ACC112 (cell line): ENCODE measurements around the gene MIB1.
"Not testable (repeated sequence)": the region's sequence is repeated elsewhere in the genome, so short reads cannot be mapped to it uniquely, and the experiment has no call there.

ENCODE experiments used
- H2AFZ ChIP-seq: fragments of 200-600 bp; sonication (generic); one replicate; pipeline ENCODE4 v1.6.0; 2017; ENCODE audit warnings: antibody characterized with exemption, low read length; ENCODE audit not compliant: unreplicated experiment
- H3K27ac ChIP-seq: fragments of 200-600 bp; sonication (generic); 2 replicates; pipeline ENCODE4 v1.5.1; 2014; ENCODE audit warnings: low read depth, mild to moderate bottlenecking, antibody characterized with exemption, low read length, moderate library complexity
- H3K27me3 ChIP-seq: fragments of 200-600 bp; sonication (generic); 2 replicates; pipeline ENCODE4 v1.6.1; 2014; ENCODE audit warnings: mild to moderate bottlenecking, antibody characterized with exemption, low read length, moderate library complexity, mixed read lengths; ENCODE audit not compliant: insufficient read depth
- H3K36me3 ChIP-seq: fragments of 200-600 bp; sonication (generic); 2 replicates; pipeline ENCODE4 v1.6.1; 2016; ENCODE audit warnings: mild to moderate bottlenecking, antibody characterized with exemption, low read length, moderate library complexity, mixed read lengths; ENCODE audit not compliant: insufficient read depth
- H3K4me1 ChIP-seq: fragments of 200-600 bp; sonication (generic); one replicate; pipeline ENCODE4 v1.6.1; 2016; ENCODE audit warnings: low read length, mixed read lengths; ENCODE audit not compliant: insufficient read depth, unreplicated experiment, control insufficient read depth
- H3K4me3 ChIP-seq: fragments of 200-600 bp; sonication (generic); 2 replicates; pipeline ENCODE4 v1.5.1; 2014; ENCODE audit warnings: mild to moderate bottlenecking, low read depth, low read length
- H3K79me2 ChIP-seq: fragments of 200-600 bp; sonication (generic); one replicate; pipeline ENCODE4 v1.6.0; 2016; ENCODE audit warnings: low read length; ENCODE audit not compliant: control insufficient read depth, unreplicated experiment, insufficient read depth

Gene MIB1

DNA sequence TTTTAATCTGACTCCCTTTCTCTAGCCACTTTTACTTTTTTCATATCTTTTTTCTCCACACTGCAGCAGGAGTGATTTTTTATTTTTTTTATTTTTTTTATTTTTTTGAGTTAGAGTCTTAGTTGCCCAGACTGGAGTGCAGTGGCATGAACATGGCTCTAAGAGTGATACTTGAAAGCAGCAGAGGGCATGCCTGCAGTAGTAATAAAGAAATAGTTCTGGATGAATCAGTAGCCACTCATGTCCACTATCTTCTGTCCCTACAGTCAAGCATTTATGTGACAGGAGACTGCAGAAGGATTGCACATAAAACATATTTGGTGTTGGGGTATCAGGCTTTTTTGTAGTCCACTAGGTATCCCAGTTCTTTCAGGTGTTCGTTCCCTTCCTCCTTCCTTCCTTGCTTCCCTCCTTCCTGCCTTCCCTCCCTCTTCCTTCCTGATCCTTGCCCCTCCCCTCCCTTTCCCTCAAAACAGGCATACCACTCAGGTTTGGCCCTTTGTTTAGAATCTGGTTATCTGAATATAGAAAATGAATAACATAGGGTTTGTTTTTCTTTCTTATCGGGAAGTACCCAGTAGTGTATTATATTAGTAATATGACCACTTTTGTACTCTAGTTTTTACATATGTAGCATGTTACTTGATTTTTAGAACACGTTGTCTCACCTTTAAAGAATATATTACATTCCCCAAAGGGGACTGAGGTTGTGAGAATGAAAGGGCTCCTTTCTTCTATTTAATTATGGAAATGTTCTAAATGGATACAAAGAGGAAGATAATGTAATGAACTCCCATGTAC, 23.5 kb downstream of the MIB1 start:
- H2AFZ ChIP-seq, result no peak overlapping the region
- no peak overlapping the region for H3K27ac ChIP-seq
- no peaks in the 10 kb centered on the region for H3K27me3 ChIP-seq
- peaks cover 33% of the 10 kb centered on the region for H3K79me2 ChIP-seq
- H3K4me3 ChIP-seq, result no peak overlapping the region
- H3K36me3 ChIP-seq, result peaks cover 21% of the 10 kb centered on the region
- H3K4me1 ChIP-seq, result no peaks in the 10 kb centered on the region

GRCh38 chr18:21769206-21769605, 28.6 kb downstream of the MIB1 start:
- peaks cover 22% of the 10 kb centered on the region for H3K36me3 ChIP-seq
- H3K79me2 ChIP-seq, result peaks cover 2% of the 10 kb centered on the region
- H3K27ac ChIP-seq, result no peak overlapping the region
- no peak overlapping the region for H3K4me3 ChIP-seq
- H3K27me3 ChIP-seq, result no peaks in the 10 kb centered on the region
- H2AFZ ChIP-seq, result no peak overlapping the region
- H3K4me1 ChIP-seq, result peaks cover 7% of the 10 kb centered on the region

DNA sequence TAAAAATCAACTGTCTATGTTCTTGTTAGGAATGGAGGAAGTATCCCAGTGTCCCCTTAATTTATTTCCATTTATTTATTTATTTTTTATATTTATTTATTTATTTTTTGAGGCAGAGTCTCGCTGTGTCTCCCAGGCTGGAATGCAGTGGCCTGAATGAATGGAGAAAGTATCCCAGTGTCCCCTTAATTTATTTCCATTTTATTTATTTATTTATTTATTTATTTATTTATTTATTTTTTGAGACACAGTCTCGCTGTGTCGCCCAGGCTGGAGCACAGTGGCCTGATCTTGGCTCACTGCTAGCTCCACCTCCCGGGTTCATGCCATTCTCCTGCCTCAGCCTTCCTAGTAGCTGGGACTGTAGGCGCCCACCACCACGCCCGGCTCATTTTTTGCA, 34.1 kb downstream of the MIB1 start:
- H3K36me3 ChIP-seq, result peaks cover 5% of the 10 kb centered on the region
- H3K27me3 ChIP-seq, result no peaks in the 10 kb centered on the region
- H3K27ac ChIP-seq, result no peak overlapping the region
- H3K4me1 ChIP-seq, result peaks cover under 1% of the 10 kb centered on the region
- H3K79me2 ChIP-seq, result no peaks in the 10 kb centered on the region
- H2AFZ ChIP-seq, result no peak overlapping the region
- no peak overlapping the region for H3K4me3 ChIP-seq

DNA sequence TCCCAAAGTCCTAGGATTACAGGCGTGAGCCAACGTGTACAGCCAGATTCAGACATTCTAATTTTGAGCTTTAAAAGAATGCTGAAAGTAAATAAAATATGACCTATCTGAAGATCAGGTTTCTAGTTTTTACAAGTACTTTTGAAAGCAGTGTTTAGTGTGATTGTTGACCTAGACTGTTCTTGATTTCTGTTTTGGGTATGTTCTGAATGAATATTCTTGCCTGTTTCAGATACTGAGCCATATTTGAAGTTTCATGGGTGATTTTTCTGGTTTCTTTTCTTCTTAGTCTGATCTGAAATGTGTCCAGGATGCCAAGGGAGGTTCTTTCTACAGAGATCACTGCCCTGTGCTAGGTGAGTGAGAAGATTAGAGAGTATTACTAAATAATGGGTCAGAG, 37.2 kb downstream of the MIB1 start:
- no peak overlapping the region for H3K27ac ChIP-seq
- no peaks in the 10 kb centered on the region for H3K4me1 ChIP-seq
- peaks cover 15% of the 10 kb centered on the region for H3K36me3 ChIP-seq
- no peaks in the 10 kb centered on the region for H3K27me3 ChIP-seq
- H3K79me2 ChIP-seq, result no peaks in the 10 kb centered on the region
- no peak overlapping the region for H3K4me3 ChIP-seq
- H2AFZ ChIP-seq, result no peak overlapping the region

DNA sequence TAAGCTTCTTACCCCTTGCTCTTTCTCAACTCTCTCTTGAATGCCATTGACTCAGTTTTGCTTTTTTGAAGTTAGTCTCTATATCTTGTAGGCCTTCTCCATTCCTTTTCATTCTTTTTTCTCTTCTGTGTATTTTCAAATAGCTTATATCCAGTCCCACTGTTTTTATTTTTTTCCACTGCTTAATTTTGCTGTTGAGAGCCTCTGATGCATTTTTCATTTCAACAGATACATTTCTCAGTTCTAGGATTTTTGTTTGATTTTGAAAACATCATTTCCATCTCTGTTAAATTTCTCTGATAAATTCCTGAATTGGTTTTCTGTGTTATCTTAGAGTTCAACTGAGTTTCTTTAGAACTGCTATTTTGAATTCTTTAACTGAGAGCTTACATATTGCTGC, 45.9 kb downstream of the MIB1 start:
- Histone ChIP-seq H3K36me3 (peaks cover 31% of the 10 kb centered on the region), H3K4me3 (no peak overlapping the region), H3K79me2 (no peaks in the 10 kb centered on the region), H3K27ac (no peak overlapping the region), H3K4me1 (no peaks in the 10 kb centered on the region), H3K27me3 (no peaks in the 10 kb centered on the region), H2AFZ (no peak overlapping the region)

- H2AFZ ChIP-seq, H3K27me3 ChIP-seq, H3K27ac ChIP-seq, H3K79me2 ChIP-seq, H3K4me3 ChIP-seq, H3K36me3 ChIP-seq, H3K4me1 ChIP-seq: not testable (repeated sequence)
Observed at GRCh38 chr18:21796089-21796488, 55.5 kb downstream of the MIB1 start.

DNA sequence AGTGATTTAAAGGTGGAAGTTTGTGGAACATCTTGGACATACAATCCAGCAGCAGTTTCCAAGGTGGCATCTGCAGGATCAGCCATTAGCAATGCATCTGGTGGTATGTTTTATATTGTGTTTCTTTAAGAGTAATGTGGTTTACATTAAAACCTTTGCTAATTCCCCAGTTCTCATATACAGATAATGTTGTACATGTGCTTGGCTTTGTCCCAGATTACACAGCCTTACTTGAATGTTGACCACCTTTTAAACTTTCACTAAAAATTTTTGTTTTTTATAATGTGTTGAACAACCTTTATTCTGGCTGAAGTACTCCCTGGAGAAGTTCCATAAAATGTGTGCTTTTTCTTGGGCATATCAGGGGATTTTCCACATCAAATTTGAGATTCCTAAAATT, 57.5 kb downstream of the MIB1 start:
- H3K4me3 ChIP-seq, result no peak overlapping the region
- no peak overlapping the region for H3K27ac ChIP-seq
- no peaks in the 10 kb centered on the region for H3K79me2 ChIP-seq
- H3K4me1 ChIP-seq, result no peaks in the 10 kb centered on the region
- no peaks in the 10 kb centered on the region for H3K36me3 ChIP-seq
- no peak overlapping the region for H2AFZ ChIP-seq
- H3K27me3 ChIP-seq, result no peaks in the 10 kb centered on the region

GRCh38 chr18:21799721-21800120, 59.1 kb downstream of the MIB1 start:
- H3K27ac ChIP-seq, result no peak overlapping the region
- H3K4me1 ChIP-seq, result no peaks in the 10 kb centered on the region
- H3K4me3 ChIP-seq, result no peak overlapping the region
- H2AFZ ChIP-seq, result no peak overlapping the region
- H3K36me3 ChIP-seq, result peaks cover 2% of the 10 kb centered on the region; the same call in 1 of the 2 replicates
- no peaks in the 10 kb centered on the region for H3K79me2 ChIP-seq
- H3K27me3 ChIP-seq, result no peaks in the 10 kb centered on the region

GRCh38 chr18:21803495-21803894, 62.9 kb downstream of the MIB1 start:
- H3K27me3 ChIP-seq, result no peaks in the 10 kb centered on the region
- H3K27ac ChIP-seq, result no peak overlapping the region

DNA sequence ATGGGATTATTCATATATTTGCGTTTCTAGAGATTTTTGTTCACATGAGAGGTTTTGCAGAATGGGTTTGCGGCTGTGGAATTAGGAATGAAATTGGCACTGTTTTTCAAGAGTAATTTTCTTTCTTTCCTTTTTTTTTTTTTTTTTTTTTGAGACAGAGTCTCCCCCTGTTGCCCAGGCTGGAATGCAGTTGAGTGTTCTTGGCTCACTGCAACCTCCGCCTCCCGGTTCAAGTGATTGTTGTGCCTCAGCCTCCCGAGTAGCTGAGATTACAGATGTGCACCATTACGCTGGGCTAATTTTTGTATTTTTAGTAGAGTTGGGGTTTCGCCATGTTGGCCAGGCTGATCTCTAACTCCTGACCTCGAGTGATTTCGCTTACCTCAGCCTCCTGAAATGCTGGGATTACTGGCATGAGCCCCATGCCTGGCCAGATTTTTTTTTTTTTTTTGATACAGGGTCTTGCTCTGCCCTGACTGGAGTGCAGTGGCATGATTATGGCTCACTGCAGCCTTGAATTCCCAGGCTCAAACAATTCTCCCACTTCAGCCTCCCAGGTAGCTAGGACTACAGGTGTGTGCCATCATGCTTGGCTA, 65.3 kb downstream of the MIB1 start:
- Histone ChIP-seq H3K4me3 (no peak overlapping the region), H3K27ac (no peak overlapping the region), H3K79me2 (no peaks in the 10 kb centered on the region), H3K36me3 (peaks cover 31% of the 10 kb centered on the region), H3K4me1 (no peaks in the 10 kb centered on the region), H3K27me3 (no peaks in the 10 kb centered on the region), H2AFZ (no peak overlapping the region)

More at GRCh38 chr18:21803495-21803894, 62.9 kb downstream of the MIB1 start:
- Histone ChIP-seq H2AFZ (no peak overlapping the region), H3K79me2 (no peaks in the 10 kb centered on the region), H3K4me1 (no peaks in the 10 kb centered on the region), H3K4me3 (no peak overlapping the region), H3K36me3 (peaks cover 8% of the 10 kb centered on the region)

- H3K36me3 ChIP-seq, result peaks cover 31% of the 10 kb centered on the region
- H3K27ac ChIP-seq, result no peak overlapping the region
- H3K4me3 ChIP-seq, result no peak overlapping the region
- no peaks in the 10 kb centered on the region for H3K4me1 ChIP-seq
- no peak overlapping the region for H2AFZ ChIP-seq
- H3K79me2 ChIP-seq, result no peaks in the 10 kb centered on the region
- H3K27me3 ChIP-seq, result no peaks in the 10 kb centered on the region
Observed at GRCh38 chr18:21808185-21808584, 67.6 kb downstream of the MIB1 start.
